ENCODE data around the gene TTC1.

DNA sequence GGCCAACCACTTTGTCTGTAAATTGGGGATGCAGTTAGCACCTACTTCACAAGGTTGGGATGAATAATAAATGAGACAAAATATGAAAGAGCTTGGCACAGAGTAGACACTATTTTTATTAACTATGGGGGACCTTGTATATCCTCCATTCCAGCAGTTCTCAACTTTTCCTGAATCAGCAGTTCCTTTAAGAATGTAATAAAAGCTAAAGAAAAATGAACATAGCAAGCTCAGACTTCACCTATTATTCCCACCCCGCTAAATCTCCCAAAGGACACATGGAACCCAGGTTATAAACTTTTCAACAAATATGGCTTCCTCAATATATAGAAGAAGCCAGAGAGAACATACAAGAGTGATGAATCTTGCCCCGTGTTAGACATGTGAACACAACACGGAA is 32.0 kb upstream of the TTC1 start:
- no peak for TF ChIP-seq CTCF (conservative IDR thresholded peaks at IDR 0.05; ENCODE audit: low read length)
- TF ChIP-seq EZH2phosphoT487 (IDR thresholded peaks at IDR 0.05; ENCODE audit: borderline replicate concordance, low read depth, low read length) = no peak

Measured in OCI-LY7 (cell line).